ENCODE data around the gene PATE4. TPM values are rescaled to one million over a fixed set of nuclear protein-coding genes. Genes with fewer than 3 reads are reported as not detected.

Gene PATE4, protein sequence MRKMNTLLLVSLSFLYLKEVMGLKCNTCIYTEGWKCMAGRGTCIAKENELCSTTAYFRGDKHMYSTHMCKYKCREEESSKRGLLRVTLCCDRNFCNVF
- not detected for total RNA-seq
- 0.11 TPM for polyA plus RNA-seq
- long read RNA-seq, donor 1 = 0 reads
- long read RNA-seq, donor 2 = 0 reads
- long read RNA-seq, donor 3 = 0 reads
- long read RNA-seq, donor 4 = 0 reads
- long read RNA-seq, donor 5 = 0 reads
- long read RNA-seq, donor 6 = 0 reads
- long read RNA-seq, donor 7 = 0 reads
- long read RNA-seq, donor 8 = 0 reads
- long read RNA-seq, donor 9 = 0 reads
- long read RNA-seq, donor 10 = 0 reads

- no peaks in the 10 kb centered on the region for H3K27me3 ChIP-seq (ENCODE audit: control insufficient read depth in 2 of 2, insufficient read depth in 1 of 2, low read length in 1 of 2)
- no peak within 1 kb of the TSS for H3K27ac ChIP-seq (ENCODE audit: low read depth in 1 of 2, low read length in 1 of 2)
- no peaks in the 10 kb centered on the region for H3K36me3 ChIP-seq (ENCODE audit: control insufficient read depth in 2 of 2, insufficient read depth in 2 of 2, low read length in 1 of 2)
- no peak for DNase-seq (ENCODE audit: low read depth in 6 of 9, low spot score in 9 of 9)
- no peak within 1 kb of the TSS for H3K4me3 ChIP-seq (ENCODE audit: low read length in 2 of 2)
- WGBS = 70% methylated on average over 3 of the region's 3 CpGs
- no peaks in the 10 kb centered on the region for H3K4me1 ChIP-seq (ENCODE audit: control insufficient read depth in 2 of 2, insufficient read depth in 2 of 2, low read length in 2 of 2)
- no peaks in the 10 kb centered on the region for H3K9me3 ChIP-seq (ENCODE audit: control insufficient read depth in 2 of 2, insufficient read depth in 1 of 2, low read length in 1 of 2)
These were observed at the start of gene PATE4 for GRCh38 chr11:125833016-125833415. PATE4 (plus strand) TSS chr11:125833316; CDS start chr11:125833360, 44 bp downstream.

DNA sequence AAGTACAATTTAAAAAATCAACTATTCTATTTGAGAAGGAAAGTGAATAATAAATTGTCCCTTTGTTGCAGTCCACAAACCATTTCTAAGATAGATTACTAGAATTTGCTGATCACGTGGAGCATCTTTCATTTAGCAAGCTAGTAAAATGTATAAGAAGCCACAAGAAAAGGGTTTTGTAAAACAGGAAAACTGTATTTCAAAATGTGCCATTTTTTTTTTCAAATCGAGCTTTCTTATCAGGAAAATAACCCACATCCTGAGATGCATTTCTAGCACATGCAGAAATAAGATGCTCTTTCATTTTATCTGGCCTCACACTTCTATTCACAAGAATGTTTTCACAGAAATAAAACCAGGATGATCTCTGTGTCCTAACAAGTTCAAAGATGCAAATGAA lies 48.4 kb upstream of the PATE4 start:
- no peaks in the 10 kb centered on the region for H3K9me3 ChIP-seq (ENCODE audit: control insufficient read depth in 2 of 2, insufficient read depth in 1 of 2, low read length in 1 of 2)
- DNase-seq (ENCODE audit: low read depth in 6 of 9, low spot score in 9 of 9) = no peak
- no peaks in the 10 kb centered on the region for H3K4me1 ChIP-seq (ENCODE audit: control insufficient read depth in 2 of 2, insufficient read depth in 2 of 2, low read length in 2 of 2)
- H3K4me3 ChIP-seq (ENCODE audit: low read length in 2 of 2) = no peak overlapping the region
- no peak overlapping the region for H3K27ac ChIP-seq (ENCODE audit: low read depth in 1 of 2, low read length in 1 of 2)
- H3K27me3 ChIP-seq (ENCODE audit: control insufficient read depth in 2 of 2, insufficient read depth in 1 of 2, low read length in 1 of 2) = no peaks in the 10 kb centered on the region
- H3K36me3 ChIP-seq (ENCODE audit: control insufficient read depth in 2 of 2, insufficient read depth in 2 of 2, low read length in 1 of 2) = no peaks in the 10 kb centered on the region
- 47% methylated on average over 2 of the region's 2 CpGs for WGBS

GRCh38 chr11:125787827-125788226 lies 45.3 kb upstream of the PATE4 start, which contains the start of gene PATE3:
PATE3 (plus strand) TSS chr11:125788127; CDS start chr11:125788152, 25 bp downstream.
- DNase-seq (ENCODE audit: low read depth in 6 of 9, low spot score in 9 of 9) = no peak
- Histone ChIP-seq H3K4me1 (ENCODE audit: control insufficient read depth in 2 of 2, insufficient read depth in 2 of 2, low read length in 2 of 2) (no peaks in the 10 kb centered on the region), H3K4me3 (ENCODE audit: low read length in 2 of 2) (no peak within 1 kb of the TSS), H3K27ac (ENCODE audit: low read depth in 1 of 2, low read length in 1 of 2) (no peak within 1 kb of the TSS), H3K9me3 (ENCODE audit: control insufficient read depth in 2 of 2, insufficient read depth in 1 of 2, low read length in 1 of 2) (no peaks in the 10 kb centered on the region), H3K36me3 (ENCODE audit: control insufficient read depth in 2 of 2, insufficient read depth in 2 of 2, low read length in 1 of 2) (no peaks in the 10 kb centered on the region), H3K27me3 (ENCODE audit: control insufficient read depth in 2 of 2, insufficient read depth in 1 of 2, low read length in 1 of 2) (no peaks in the 10 kb centered on the region)
- WGBS = 23% methylated on average over 2 of the region's 2 CpGs

DNA sequence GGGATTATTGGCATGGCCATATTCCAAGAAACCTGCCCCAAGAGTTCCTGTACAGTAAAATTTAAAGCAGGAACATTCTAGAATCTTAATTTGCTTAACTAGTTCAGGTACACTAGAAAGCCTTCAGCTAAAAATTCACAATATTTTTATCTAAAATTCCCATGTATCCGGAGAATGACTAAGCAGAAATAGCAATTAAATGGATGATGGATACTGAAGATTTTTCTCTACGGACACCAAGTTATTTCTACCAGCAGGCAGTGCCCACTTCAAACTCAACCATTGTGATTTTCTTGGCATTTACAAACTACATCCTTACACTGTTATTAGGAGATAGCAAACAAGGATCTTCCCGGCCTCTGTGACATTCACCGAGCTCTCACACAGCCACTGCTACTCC lies 42.3 kb upstream of the PATE4 start:
- Histone ChIP-seq H3K9me3 (ENCODE audit: control insufficient read depth in 2 of 2, insufficient read depth in 1 of 2, low read length in 1 of 2) (no peaks in the 10 kb centered on the region), H3K36me3 (ENCODE audit: control insufficient read depth in 2 of 2, insufficient read depth in 2 of 2, low read length in 1 of 2) (no peaks in the 10 kb centered on the region), H3K27me3 (ENCODE audit: control insufficient read depth in 2 of 2, insufficient read depth in 1 of 2, low read length in 1 of 2) (no peaks in the 10 kb centered on the region), H3K27ac (ENCODE audit: low read depth in 1 of 2, low read length in 1 of 2) (no peak overlapping the region), H3K4me3 (ENCODE audit: low read length in 2 of 2) (no peak overlapping the region), H3K4me1 (ENCODE audit: control insufficient read depth in 2 of 2, insufficient read depth in 2 of 2, low read length in 2 of 2) (no peaks in the 10 kb centered on the region)
- WGBS = 97% methylated on average over 4 of the region's 4 CpGs
- no peak for DNase-seq (ENCODE audit: low read depth in 6 of 9, low spot score in 9 of 9)

- 58% methylated on average over 4 of the region's 4 CpGs for WGBS
- Histone ChIP-seq H3K36me3 (ENCODE audit: control insufficient read depth in 2 of 2, insufficient read depth in 2 of 2, low read length in 1 of 2) (no peaks in the 10 kb centered on the region), H3K4me3 (ENCODE audit: low read length in 2 of 2) (no peak overlapping the region), H3K9me3 (ENCODE audit: control insufficient read depth in 2 of 2, insufficient read depth in 1 of 2, low read length in 1 of 2) (no peaks in the 10 kb centered on the region), H3K27me3 (ENCODE audit: control insufficient read depth in 2 of 2, insufficient read depth in 1 of 2, low read length in 1 of 2) (no peaks in the 10 kb centered on the region), H3K27ac (ENCODE audit: low read depth in 1 of 2, low read length in 1 of 2) (no peak overlapping the region), H3K4me1 (ENCODE audit: control insufficient read depth in 2 of 2, insufficient read depth in 2 of 2, low read length in 2 of 2) (no peaks in the 10 kb centered on the region)
- no peak for DNase-seq (ENCODE audit: low read depth in 6 of 9, low spot score in 9 of 9)
These were observed 35.5 kb upstream of the PATE4 start for GRCh38 chr11:125797641-125798040.

DNA sequence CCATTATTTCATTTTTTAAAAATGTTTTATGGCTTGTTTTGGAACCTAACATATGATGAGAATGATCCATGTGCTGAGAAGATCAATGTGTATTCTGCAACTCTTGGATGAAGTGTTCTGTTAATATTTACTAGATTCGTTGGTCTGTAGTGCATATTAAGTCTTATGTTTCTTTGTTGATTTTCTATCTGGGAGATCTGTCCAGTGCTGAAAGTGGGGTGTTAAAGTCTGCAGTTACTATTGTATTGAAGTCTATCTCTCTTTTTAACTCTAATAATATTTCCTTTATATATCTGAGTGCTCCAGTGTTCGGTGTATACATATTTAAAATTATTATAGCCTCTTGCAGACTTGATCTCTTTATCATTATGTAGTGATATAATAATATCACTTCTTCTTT lies 33.3 kb upstream of the PATE4 start:
- H3K4me3 ChIP-seq (ENCODE audit: low read length in 2 of 2) = no peak overlapping the region
- H3K27ac ChIP-seq (ENCODE audit: low read depth in 1 of 2, low read length in 1 of 2) = no peak overlapping the region
- DNase-seq (ENCODE audit: low read depth in 6 of 9, low spot score in 9 of 9) = no peak
- H3K36me3 ChIP-seq (ENCODE audit: control insufficient read depth in 2 of 2, insufficient read depth in 2 of 2, low read length in 1 of 2) = no peaks in the 10 kb centered on the region
- WGBS = 95% methylated on average over 2 of the region's 2 CpGs
- H3K27me3 ChIP-seq (ENCODE audit: control insufficient read depth in 2 of 2, insufficient read depth in 1 of 2, low read length in 1 of 2) = no peaks in the 10 kb centered on the region
- H3K4me1 ChIP-seq (ENCODE audit: control insufficient read depth in 2 of 2, insufficient read depth in 2 of 2, low read length in 2 of 2) = no peaks in the 10 kb centered on the region
- peaks cover 0 to 8% of the 10 kb centered on the region in 2 donors for H3K9me3 ChIP-seq (ENCODE audit: control insufficient read depth in 2 of 2, insufficient read depth in 1 of 2, low read length in 1 of 2)

GRCh38 chr11:125802387-125802786 lies 30.7 kb upstream of the PATE4 start:
- DNase-seq (ENCODE audit: low read depth in 6 of 9, low spot score in 9 of 9) = no peak
- 90% methylated on average over 1 of the region's 1 CpG for WGBS
- H3K9me3 ChIP-seq (ENCODE audit: control insufficient read depth in 2 of 2, insufficient read depth in 1 of 2, low read length in 1 of 2) = peaks cover 0 to 8% of the 10 kb centered on the region in 2 donors
- H3K27ac ChIP-seq (ENCODE audit: low read depth in 1 of 2, low read length in 1 of 2) = no peak overlapping the region
- H3K36me3 ChIP-seq (ENCODE audit: control insufficient read depth in 2 of 2, insufficient read depth in 2 of 2, low read length in 1 of 2) = no peaks in the 10 kb centered on the region
- no peaks in the 10 kb centered on the region for H3K27me3 ChIP-seq (ENCODE audit: control insufficient read depth in 2 of 2, insufficient read depth in 1 of 2, low read length in 1 of 2)
- H3K4me3 ChIP-seq (ENCODE audit: low read length in 2 of 2) = no peak overlapping the region
- no peaks in the 10 kb centered on the region for H3K4me1 ChIP-seq (ENCODE audit: control insufficient read depth in 2 of 2, insufficient read depth in 2 of 2, low read length in 2 of 2)

DNA sequence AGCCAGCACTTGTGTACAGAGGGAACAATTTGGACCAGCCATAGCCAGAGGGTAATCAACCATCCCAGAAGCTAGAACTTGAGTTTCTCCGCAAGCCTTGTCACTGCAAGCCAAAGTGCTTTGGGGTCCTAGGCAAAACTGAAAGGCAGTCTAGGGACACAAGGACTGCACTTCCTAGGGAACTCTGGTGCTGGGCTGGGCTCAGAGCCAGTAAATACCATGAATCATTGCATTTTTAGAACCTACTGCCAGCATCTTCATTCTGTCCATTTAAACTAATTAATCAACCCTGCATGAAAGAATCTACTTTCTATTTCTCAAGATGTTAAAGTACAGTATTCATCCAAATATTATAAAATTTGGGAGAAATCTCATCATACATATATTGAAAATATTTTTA lies 25.2 kb upstream of the PATE4 start:
- Histone ChIP-seq H3K27ac (ENCODE audit: low read depth in 1 of 2, low read length in 1 of 2) (no peak overlapping the region), H3K4me1 (ENCODE audit: control insufficient read depth in 2 of 2, insufficient read depth in 2 of 2, low read length in 2 of 2) (no peaks in the 10 kb centered on the region), H3K4me3 (ENCODE audit: low read length in 2 of 2) (no peak overlapping the region), H3K36me3 (ENCODE audit: control insufficient read depth in 2 of 2, insufficient read depth in 2 of 2, low read length in 1 of 2) (no peaks in the 10 kb centered on the region), H3K27me3 (ENCODE audit: control insufficient read depth in 2 of 2, insufficient read depth in 1 of 2, low read length in 1 of 2) (no peaks in the 10 kb centered on the region), H3K9me3 (ENCODE audit: control insufficient read depth in 2 of 2, insufficient read depth in 1 of 2, low read length in 1 of 2) (peaks cover 0 to 7% of the 10 kb centered on the region in 2 donors)
- 94% methylated on average over 1 of the region's 1 CpG for WGBS
- no peak for DNase-seq (ENCODE audit: low read depth in 6 of 9, low spot score in 9 of 9)

GRCh38 chr11:125835748-125836147 lies 2.6 kb downstream of the PATE4 start:
- no peak overlapping the region for H3K27ac ChIP-seq (ENCODE audit: low read depth in 1 of 2, low read length in 1 of 2)
- H3K9me3 ChIP-seq (ENCODE audit: control insufficient read depth in 2 of 2, insufficient read depth in 1 of 2, low read length in 1 of 2) = no peaks in the 10 kb centered on the region
- H3K27me3 ChIP-seq (ENCODE audit: control insufficient read depth in 2 of 2, insufficient read depth in 1 of 2, low read length in 1 of 2) = no peaks in the 10 kb centered on the region
- no peak for DNase-seq (ENCODE audit: low read depth in 6 of 9, low spot score in 9 of 9)
- no peaks in the 10 kb centered on the region for H3K4me1 ChIP-seq (ENCODE audit: control insufficient read depth in 2 of 2, insufficient read depth in 2 of 2, low read length in 2 of 2)
- WGBS = 85% methylated on average over 6 of the region's 6 CpGs
- H3K4me3 ChIP-seq (ENCODE audit: low read length in 2 of 2) = no peak overlapping the region
- H3K36me3 ChIP-seq (ENCODE audit: control insufficient read depth in 2 of 2, insufficient read depth in 2 of 2, low read length in 1 of 2) = no peaks in the 10 kb centered on the region
